Panc1 (cell line): Measurements from ENCODE around the gene ARFGEF2.

ENCODE experiments used
- SIN3A ChIP-seq: IDR thresholded peaks from 2 replicates; pipeline ENCODE4 v1.6.1; 2012; ENCODE audit warnings: low read depth, mild to moderate bottlenecking, low read length, moderate library complexity, borderline replicate concordance; ENCODE audit not compliant: insufficient read depth
- TF ChIP-seq, protein P1 (sequence below): fragments of 450-650 bp; IDR thresholded peaks from 2 replicates; pipeline ENCODE4 v1.5.1; 2017; ENCODE audit warnings: mild to moderate bottlenecking

DNA sequence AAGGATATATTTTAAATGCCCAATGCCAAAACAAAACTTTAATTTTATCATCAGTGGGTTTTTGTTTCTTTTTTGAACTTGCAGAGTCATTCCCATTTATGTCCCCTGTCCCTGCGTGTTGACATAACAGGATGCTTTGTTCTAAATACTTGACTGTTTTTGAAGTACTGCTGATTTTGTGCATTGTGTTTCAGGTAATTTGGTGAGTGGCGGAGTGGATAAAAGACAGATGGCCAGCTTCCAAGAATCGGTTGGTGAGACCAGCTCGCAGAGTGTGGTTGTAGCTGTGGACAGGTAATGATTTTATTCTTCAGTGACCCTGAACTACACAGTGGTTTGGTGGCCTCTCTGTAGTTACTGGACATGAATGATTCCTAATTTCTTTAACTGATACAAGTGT is 74.1 kb downstream of the ARFGEF2 start:
- TF ChIP-seq, protein P1, sequence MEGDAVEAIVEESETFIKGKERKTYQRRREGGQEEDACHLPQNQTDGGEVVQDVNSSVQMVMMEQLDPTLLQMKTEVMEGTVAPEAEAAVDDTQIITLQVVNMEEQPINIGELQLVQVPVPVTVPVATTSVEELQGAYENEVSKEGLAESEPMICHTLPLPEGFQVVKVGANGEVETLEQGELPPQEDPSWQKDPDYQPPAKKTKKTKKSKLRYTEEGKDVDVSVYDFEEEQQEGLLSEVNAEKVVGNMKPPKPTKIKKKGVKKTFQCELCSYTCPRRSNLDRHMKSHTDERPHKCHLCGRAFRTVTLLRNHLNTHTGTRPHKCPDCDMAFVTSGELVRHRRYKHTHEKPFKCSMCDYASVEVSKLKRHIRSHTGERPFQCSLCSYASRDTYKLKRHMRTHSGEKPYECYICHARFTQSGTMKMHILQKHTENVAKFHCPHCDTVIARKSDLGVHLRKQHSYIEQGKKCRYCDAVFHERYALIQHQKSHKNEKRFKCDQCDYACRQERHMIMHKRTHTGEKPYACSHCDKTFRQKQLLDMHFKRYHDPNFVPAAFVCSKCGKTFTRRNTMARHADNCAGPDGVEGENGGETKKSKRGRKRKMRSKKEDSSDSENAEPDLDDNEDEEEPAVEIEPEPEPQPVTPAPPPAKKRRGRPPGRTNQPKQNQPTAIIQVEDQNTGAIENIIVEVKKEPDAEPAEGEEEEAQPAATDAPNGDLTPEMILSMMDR, result no peak
- TF ChIP-seq SIN3A, result no peak
